C1 segment of cervical spinal cord (tissue), 14 donors: ENCODE results near the gene SAT1.
"Not testable (repeated sequence)": the region's sequence is repeated elsewhere in the genome, so short reads cannot be mapped to it uniquely, and the experiment has no call there.

Source experiments
- DNase-seq, 14 donors: peaks; one replicate each; lab custom pipeline; 2025; lab: John Stamatoyannopoulos, UW

Gene SAT1

DNA sequence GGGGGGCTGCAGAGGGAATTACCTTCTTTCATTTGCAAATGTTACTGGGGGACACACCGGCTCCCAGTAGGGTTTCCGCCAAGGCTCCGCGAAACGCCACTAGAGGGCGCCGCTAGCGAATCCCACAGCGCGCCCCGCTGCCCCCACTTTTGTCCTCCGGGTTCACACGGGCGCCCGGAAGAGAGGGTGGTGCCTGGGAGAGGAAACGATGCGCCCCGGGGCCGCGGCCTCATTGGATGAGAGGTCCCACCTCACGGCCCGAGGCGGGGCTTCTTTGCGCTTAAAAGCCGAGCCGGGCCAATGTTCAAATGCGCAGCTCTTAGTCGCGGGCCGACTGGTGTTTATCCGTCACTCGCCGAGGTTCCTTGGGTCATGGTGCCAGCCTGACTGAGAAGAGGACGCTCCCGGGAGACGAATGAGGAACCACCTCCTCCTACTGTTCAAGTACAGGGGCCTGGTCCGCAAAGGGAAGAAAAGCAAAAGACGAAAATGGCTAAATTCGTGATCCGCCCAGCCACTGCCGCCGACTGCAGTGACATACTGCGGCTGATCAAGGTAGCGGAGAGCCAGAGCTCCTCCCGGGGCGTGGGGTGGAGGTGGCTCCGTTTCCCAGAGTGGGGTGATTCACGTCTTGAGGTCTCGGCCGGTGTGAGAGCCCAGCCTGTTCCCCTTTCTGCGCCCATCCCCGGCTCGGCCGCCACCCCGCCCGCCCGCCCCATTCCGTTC is at the start of gene SAT1:
Gene SAT1 (plus strand): TSS at position 311 of the 726 bp plus-strand sequence. CDS start 179 bp downstream, at position 490.
- peak; percentile 21 to 92 (median 85) for DNase-seq

DNA sequence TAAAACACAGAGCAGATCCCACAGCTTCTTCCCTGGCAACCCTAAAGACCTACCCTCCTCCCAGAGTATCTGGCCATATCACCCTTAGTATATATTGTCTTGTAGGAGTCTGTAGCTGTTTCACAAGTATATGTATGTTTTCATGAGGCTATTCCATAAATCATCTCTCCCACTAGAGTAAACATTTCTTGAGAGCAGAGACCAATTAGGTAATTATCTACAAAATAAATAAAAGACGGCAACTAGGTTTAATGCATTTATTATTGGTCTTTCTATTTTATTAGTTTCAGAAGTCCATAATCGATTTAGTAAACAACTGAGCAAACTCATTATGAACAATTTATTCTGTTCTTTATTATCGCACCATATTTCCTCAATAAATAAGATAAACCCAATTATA is 46.9 kb upstream of the SAT1 start:
- no peak for DNase-seq

DNA sequence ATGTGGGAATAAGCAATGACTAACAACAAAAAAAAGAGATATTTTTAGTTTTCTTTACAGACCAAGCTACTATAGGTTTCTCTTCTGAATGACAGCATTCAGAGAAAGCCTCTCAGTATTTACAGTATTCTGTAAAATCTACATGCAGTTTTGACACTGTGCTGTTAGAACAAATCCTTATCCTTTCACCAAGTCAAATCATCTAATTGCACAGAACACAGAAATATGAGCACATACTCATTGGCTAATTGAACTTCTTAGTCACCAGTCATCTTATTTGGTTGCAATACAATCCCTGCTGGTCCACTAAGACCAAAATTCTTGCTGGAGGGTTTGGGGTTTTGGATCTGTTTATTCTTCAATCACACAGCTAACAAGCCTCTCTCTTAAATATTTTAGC is 45.6 kb upstream of the SAT1 start:
- DNase-seq, result no peak

DNA sequence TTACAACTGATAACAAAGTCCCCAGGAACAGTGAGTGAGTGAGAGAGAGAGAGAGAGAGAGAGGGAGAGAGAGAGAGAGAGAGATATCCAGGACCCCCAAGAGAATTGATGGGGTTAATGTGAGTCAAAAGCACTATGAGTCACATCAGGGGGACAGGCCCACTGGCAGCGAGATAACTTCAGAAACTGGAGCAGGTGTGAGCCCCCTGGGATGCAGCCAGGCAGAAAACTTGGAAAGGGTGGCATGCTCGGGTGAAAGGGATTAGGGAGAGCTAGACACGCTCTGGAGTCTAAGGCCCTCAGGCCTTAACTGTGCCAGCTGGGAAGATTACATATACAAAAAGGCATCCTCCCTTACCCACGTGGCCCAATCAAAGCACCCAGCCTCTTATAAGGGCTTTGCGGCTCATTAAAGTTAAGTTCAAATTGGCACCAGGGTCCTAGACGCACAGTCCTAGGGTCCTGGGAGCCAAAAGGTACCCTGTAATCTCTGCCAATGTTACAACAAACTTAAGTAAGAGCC is 40.7 kb upstream of the SAT1 start:
- DNase-seq, result peak in 2 of 14 donors; percentile 6 to 8

DNA sequence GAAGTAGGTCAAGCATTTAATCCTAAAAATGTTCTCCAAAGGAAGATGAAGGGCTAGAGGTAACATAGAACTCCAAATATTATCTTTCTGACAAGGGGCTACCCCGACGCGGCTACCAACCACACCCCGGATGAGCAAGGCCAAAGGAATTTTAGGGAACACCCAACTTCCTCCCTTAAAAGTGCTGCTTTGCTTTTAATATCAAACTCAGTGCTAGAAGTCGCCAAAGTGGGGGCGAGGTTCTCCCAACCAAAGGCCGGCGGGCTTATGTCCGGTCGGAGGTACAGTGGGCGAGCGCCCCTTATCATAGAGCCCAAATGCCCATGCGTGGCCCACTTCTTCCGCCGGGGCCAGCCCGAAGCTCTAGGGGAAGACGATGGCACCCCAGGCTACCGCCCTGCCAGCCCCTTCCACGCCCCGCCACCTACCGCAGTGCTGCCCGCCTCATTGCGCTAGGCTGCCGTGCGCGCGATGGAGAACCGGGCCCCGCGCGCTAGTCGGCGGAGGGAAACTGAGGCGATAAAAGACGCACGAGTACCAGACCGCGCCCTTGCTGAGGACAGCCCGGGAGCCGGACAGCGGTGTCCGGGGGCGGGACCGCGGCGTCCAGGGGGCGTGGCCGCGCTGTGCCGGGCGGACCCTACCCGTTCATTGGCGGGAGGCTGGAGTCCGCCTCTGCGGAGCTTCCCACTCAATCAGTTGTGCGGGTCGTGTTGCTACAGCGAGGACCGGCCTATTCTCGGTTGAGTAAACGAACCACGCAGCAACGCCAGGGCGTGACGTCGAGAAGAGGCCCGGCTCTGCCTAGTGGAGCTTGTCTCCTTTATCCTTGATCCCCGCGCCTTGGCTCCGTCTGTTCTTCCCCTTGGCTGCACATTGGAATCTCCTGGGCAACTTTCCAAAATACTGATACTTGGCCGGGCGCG is 40.0 kb upstream of the SAT1 start, which contains the start of gene ACOT9:
Gene ACOT9 (minus strand): TSS at position 580 of the 926 bp plus-strand sequence. CDS start 132 bp downstream, at position 448.
- peak; percentile 4 to 81 (median 45) for DNase-seq

DNA sequence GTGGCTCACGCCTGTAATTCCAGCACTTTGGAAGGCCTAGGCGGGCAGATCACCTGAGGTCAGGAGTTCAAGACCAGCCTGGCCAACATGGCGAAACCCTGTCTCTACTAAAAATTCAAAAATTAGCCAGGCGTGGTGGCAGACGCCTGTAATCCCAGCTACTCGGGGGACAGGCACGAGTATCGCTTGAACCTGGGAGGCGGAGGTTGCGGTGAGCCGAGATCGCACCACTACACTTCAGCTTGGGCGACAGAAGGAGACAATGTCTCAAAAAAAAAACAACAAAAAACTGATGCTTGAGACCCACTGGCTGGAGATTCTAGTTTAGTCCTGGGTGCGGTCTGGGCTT is 39.4 kb upstream of the SAT1 start:
- DNase-seq, result not testable (repeated sequence)

DNA sequence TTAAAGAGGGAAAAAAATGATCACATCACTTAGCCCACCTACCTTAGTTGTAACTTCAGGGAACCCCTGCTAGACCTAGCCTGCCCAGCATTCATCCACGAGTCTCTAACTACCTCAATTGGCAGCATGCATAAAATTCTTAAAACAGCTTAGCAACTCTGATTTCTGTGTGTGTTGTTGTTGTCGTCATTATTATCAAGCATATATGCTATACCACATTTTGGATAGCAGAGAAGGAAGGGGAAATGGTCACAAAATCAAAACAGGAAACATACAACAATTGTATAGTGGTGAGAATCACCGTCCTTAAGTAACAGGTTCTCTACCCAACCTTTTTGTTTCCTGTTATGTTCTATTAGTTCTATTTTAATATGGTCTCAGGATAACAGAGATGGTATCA is 37.2 kb upstream of the SAT1 start:
- DNase-seq, result no peak

DNA sequence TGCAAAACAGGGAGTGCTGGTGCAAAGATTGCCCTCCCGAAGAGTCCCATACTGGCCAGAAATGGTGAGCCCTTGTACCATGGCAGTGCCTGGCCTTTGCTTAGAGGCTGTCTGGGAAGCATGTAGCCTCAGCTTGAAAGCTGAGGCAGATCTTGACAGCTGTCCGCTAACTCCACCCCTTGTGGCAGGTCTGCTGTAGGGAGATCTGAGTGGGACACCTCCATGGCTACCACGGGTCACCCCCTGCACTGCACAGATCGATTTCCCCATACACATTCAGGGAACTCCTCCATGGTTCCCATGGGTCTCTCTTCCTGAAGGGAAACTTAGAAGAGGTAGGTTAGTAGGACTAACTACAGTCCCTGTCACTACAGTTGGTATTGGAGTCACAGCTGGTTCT is 33.8 kb upstream of the SAT1 start:
- no peak for DNase-seq

DNA sequence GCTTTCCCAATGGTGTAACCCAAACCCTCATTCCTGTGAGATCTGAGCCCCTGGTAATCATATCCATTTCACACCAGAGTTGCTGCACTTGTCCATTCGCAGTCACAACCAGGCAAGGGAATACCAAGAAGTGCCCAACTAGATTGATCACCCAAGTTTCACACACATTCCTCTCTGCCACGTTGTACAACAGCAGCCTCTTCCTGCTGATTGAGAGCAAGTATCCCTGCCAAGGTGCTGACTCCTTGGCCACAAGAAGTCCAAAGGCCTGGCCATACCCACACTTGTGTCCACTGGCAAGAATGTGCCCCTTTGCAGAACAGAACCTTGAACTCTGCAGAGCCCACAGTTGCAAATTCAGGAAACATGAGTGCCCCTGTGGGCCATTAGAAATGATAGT is 33.4 kb upstream of the SAT1 start:
- DNase-seq, result no peak

DNA sequence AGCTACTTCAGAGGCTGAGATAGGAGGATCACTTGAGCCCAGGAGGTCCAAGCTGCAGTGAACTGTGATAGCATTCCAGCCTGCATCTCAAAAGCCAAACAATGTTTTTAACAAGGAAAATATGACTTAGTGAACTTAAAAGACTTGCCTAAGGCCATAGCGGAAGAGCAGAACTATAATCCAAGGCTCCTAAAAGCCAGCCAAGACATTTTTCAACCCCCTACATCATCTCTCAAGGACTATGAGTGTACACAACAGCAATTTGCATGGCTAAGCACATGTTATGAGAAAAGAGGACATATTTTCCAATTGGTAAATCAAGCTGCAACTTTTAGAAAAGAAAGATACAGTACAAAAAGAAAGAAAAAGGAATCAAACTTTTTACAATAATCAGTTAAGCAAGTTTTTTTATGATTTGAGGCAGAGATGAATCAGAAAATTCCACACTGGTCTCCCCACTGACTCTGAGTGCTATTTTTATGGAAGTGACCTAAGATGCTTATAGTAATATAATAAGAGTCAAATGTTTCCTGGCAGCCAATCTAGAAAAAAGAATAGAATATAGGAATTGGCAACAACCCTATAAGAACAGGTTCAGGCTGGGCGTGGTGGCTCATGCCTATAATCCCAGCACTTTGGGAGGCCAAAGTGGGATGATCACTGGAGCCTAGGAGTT is 30.1 kb upstream of the SAT1 start:
- DNase-seq, result no peak

DNA sequence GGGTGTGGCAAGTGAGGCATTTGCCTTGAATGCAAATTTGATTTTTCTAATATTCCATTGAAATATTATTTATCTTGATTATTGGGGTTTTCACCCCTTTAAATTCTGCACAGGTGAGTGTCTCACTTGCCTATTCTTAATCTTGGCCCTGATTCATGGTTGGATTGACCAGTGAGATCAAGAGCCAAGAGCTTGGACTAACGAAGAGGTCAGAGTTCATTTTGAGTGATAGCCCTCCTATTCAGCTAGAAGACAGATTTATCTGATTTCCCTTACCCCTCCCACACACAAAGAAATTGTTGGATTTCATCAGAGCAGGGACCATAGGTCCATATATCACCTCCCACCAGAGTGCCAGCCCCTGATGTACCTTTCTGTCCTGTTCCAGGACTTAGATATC is 28.3 kb upstream of the SAT1 start:
- no peak for DNase-seq

DNA sequence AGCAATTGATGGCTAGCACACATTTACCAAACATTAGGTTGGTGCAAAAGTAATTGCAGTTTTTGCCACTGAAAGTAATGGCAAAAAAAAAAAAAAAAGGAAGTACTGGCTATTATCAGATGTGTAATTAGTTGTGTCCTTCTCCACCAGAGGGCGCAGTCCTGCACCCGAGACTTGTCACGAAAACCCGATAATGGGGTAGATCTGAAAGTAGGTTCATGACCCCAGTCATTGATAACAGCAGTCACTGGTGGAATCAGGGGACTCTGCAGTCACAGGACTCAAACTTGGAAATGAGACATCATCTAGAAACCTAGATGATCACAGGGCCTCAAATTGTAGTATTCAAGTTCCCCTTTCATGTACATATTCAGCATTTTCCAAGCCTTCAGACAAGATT is 26.8 kb upstream of the SAT1 start:
- DNase-seq, result peak in 5 of 14 donors; percentile 0 to 17 (median 2)

DNA sequence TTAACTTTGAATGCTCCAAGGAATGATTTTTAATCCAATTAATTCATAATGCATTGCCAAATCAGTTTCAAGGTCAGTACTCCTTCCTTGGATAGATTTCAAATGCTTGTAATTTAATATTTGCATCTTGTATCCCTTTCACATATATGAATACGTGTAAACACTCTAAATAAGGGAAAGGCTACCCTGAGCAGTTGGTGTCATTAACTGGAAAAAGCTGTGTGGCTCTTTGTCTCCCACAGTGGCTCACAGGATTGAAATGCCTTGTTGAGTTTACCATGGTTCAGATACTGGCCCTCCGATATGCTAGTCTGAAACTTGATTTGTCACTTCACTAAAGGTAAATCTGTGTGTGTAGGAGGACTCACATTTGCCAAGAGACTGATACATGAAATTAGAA is 23.2 kb upstream of the SAT1 start:
- DNase-seq, result no peak

DNA sequence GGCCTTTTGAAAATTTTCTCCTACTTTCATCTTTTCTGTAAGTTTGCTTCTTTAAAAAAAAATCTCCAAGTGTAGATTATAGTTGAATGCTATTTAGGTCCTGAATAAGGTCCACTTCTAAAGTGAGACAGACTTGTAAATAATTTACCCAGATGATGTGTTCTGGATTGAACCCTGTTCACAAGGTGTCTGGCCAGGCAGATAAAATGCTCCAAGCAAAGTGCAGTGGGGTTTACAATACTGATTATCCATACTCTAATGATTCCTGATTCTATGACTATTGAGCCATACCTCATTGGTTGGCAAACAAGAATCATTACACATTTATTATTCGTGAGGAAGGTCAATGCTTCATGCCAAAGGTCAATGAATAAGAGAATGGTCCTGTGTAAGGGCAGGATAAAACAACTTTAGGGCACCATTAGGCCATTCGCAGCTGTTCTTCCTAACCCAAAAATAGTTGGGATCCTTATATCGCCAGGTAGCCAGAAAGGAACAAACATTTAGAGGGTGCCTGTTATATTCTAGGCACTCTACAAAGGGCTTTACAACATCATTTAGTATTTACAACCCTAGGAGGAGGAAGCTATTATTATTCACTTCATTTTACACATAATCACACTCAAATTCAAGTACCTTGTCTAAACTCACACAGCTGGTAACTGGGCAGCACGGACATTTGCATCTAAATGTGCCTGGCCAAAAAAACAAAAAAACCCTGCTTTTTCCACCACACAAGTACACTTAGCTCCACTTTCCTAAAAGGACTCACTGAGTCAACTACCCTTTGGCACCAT is 18.6 kb upstream of the SAT1 start:
- no peak for DNase-seq

DNA sequence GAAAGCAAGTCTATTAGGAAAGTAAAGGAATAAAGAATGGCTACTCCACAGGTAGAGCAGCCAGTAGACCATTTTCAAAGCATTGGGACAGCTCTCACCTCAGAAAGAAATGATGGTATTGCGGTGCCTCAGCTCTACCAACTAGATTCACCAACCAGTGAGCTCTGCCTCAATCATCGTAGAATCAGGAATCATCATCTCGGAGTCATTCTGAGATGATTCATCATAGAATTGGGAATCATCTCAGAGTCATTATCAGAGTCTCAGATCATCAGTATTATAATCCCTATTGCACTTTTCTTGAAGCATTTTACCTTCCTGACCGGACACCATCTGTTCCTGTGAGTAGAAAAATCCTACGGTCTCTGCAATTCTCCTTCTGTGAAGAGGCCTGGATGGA is 17.5 kb upstream of the SAT1 start:
- no peak for DNase-seq

DNA sequence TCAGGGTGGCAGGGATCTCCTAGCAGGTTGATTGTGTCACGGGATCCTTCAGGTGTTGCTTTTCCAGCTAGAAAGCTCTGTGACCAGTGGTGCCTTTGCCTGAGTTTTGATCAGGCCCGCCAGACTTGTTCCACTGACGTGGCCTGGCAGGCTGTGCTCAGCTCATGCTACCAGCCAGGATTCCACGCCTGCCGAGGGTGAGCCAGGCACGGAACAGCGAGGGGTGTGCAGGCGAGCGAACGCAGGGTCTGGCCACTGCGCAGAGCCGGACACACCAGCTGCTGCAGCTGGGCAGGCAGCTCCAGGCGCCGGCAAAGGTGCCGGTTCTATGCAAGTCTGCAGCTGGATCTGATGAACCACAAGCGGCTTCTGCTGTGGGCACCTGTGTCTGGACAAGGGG is 17.1 kb upstream of the SAT1 start:
- DNase-seq, result no peak

DNA sequence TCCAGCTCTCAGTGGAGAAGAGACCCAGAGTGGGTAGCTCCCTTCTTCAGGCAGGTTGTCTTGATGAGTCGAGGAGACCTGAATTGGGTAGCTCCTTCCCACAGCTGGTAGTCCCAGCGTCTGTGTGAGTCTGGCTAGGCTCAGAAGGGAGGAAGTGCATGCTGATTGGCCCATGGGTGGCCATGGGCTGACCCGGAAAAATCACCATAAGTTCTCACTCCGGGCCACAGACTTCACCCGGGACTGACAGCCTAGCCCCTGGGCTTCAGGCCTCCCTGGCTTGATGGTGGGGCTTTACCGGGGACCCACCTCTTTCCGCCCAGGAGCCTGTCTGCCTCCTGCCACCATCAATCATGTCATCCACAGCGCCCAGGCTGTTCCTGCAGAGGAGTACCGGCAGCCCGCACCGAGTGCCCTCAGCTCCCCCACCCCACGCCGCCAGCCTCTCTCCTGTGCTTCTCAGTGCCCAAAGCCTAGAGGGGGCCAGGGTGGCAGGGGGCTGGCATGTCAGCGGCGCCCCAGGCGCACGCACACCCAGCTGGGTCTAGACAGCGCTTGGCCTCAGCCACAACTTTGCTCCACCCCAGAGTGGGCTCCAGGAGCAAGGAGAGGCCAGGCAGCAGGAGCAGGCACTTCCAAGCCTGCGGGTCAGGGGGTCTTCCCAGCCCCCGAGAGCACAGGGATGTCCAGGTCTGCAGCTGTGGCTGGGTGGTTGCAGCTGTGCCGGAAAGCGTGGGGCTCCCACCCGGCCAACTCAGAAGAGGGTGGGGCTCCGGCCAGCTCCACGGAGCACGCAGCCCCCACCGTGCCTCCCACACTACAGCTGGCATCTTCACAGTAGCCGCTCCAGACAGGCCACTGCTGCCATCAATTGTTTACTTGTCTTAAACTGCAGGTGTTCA is 16.1 kb upstream of the SAT1 start:
- no peak for DNase-seq

DNA sequence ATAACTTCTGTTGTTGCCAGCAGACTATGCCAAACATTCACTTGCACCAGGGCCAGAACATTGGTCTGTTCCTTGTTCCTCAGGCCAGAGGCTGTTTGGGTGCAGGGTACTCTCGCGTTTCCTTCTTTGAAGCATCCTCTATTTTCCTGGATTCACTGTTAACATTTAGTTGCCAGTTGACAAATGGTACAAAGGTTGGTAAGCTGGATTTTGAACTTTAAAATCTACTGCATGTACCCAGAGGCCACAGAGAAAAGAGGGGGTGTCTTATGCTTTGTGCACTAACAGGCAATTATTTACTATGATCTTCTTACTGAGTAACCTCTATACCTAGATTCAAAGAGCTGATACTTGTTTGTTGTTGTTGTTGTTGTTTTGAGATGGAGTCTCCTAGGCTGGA is 12.8 kb upstream of the SAT1 start:
- DNase-seq, result no peak

DNA sequence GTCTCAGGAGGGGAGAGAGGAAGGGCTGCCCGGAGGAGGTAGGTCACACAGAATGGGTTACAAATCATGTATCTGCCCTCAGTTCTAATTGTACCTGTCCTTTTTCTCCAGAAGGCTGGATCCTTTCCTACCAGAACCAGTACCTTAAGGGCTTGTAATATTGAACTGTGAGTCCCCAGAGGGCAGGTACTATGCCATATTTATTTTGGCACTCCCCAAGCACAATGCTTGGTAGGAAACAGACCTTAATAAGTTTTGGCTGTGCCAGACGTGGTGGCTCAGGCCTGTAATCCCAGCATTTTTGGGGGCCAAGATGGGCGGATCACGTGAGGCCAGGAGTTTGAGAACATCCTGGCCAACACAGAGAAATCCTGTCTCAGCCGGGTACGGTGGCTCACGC is 11.9 kb upstream of the SAT1 start:
- DNase-seq, result not testable (repeated sequence)

DNA sequence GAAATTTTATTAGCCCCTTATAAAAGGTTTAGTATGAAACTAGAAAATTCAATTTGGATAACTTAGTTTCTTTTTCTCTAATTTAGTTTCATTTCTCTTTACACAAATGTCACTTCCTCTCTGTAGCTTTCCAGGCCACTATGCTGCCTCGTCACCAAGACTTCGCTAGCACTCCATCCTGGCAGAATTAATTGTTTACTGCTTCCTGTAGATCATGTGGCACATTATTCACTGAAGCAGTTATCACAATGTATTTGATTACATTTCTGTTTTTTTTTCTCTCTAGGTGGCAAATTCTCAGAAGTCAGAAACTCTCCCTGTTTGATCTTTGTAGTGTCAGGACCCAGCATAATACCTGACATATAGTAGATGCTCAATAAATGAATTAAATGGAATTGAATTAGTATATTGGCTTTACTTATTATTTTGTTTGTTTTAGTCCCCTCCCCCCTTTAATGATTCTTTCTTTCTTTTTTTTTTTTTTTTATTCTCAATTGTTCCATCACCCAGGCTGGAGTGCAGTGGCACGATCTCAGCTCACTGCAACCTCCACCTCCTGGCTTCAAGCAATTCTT is 9.3 kb upstream of the SAT1 start:
- DNase-seq, result no peak
